Stimulated activated naive CD8-positive, alpha-beta T cell treated with anti-CD3 and anti-CD28 coated beads, Interleukin-15, Interleukin-2, amounts not matched to agents 100 U/mL and 50 U/mL, for 24 hours (primary cell): ENCODE results near the gene TRMT61A.

Experiments used
- ATAC-seq: fragments of 150-1000 bp; cut with Tn5 transposase; one replicate; pipeline ENCODE4 v1.10.0; 2021
- DNase-seq: peaks from one replicate; pipeline ENCODE4 v3.0.0; 2021

TRMT61A gene

GRCh38 chr14:103535081-103535890 is 6.3 kb downstream of the TRMT61A start:
- no peak for DNase-seq
- no peak for ATAC-seq

DNA sequence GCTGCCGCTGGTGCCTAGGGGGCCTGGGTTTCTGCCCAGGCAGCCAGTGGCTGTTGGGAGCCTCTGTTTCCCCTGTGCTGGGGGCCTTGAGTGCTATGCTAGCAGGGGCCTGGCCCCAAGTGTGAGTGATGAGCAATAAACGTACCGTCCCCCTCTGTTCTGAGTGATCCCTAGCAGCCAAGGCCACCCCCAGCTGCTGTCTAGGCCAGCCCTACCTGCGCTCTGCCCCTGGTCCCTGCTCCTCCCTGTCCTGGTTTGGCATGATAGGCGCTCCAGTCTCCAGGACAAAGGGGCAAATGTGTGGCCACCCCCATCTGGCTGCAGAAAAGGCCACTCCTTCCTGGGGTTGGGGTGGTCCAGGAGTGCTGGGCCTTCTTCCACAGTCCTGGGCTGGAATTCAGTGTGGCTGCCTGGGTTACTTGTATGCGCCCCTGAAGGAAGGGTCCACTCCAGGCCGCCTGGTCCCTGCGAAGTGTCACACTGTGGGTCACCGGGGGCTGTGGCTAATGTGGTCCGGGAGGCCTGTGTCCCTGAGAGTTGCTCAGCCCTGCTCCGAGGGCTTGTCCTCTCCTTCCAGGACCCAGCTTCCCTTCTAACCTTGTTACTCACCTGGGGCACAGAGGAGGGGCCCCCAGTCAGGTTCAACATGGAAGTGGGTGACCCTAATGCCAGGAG is 7.0 kb downstream of the TRMT61A start:
- no peak for DNase-seq
- no peak for ATAC-seq

DNA sequence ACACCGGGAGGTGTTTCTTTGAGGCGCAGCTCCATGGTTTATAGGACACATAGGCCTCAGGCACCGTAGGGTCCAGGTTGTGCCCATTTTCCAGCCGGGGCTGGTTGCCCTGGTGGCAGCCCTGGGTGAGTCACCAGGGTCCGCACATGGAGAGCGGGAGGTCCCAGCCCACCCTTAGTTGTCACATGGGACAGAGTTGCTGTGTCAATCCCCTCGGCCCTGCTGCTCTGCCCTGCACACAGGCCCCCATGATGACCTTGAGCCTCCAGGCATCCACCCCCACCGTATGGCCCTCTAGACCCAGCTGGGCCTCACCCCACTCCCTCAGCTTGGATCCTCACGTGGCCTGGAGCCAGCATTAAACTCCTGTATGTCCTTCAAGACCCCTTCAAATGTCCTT is 7.7 kb downstream of the TRMT61A start:
- DNase-seq = no peak
- ATAC-seq = no peak

DNA sequence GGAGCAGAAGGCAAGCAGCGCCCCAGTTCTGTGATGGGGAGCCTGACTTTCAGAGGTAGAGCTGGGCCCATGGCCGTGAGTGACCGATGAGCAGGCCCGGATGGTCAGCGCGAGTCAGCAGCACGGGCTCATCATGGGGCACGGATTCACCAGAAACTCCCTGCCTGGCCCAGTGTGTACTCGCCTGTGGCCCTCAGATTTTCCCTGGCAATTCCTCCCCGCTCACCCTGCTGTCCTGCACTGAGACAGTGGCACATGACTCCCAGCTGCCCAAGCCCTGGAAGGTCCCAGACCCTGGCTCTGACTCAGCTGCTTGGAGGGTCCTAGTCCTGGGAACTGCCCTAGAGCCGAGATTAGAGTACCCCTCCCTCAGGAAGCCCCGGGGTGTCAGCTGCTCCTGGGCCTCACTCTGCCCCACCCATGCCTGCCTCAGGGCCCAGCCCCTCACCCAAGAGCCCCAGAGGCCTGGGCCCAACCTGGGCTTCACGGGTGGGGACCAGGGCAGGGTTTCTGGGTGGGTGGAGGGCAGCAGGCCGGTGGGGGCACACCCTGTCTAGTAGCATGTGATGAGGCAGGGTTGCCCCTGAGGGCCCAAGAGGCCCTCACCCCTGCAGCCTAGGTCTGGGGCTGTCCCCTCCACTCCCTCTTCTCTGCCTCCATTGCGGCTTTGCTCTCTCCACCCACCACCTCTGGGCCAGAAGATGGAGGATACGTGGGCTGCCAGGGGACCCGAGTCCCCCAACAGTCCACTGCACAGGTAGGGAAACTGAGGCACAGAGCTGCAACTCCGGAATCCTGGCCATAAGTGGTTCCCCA is 8.4 kb downstream of the TRMT61A start:
- DNase-seq (no peak), ATAC-seq (no peak)

DNA sequence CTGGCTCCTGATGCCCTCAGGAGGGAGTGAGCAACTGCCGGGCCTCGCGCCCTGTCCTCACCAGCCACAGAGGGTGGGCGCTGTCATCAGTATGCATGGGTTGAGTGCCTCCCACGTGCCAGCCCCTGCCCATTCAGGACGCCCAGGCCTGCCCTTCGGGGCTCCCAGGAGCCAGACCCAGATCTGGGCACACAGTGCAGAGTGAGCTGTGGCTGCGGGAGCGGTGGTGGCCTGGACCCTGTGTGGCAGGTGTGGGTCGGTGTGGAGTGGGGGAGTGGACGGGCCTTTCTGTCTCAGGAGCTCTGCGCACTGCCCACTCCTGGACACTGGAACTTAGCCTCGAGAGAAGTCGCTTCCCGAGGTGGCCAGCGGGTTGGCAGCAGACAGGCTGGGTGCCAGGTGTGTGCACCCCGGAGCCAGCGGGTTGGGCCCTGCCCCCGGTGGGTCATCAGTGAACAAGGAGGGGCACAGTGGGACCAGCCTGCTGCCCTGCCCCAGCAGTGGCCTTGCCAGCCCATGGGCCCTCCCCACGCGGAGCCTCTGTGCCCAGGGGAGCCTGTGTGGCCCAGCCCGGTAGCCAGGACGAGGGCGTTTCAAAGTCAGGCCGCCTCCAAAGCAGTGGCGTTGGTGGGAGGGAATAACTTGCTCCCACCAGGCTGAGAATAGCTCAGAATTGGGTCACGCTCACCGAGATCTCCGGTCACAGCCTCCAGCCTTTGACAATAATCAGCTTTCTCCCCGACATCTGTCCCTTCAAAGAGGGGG is 9.5 kb downstream of the TRMT61A start:
- ATAC-seq (no peak), DNase-seq (no peak)

DNA sequence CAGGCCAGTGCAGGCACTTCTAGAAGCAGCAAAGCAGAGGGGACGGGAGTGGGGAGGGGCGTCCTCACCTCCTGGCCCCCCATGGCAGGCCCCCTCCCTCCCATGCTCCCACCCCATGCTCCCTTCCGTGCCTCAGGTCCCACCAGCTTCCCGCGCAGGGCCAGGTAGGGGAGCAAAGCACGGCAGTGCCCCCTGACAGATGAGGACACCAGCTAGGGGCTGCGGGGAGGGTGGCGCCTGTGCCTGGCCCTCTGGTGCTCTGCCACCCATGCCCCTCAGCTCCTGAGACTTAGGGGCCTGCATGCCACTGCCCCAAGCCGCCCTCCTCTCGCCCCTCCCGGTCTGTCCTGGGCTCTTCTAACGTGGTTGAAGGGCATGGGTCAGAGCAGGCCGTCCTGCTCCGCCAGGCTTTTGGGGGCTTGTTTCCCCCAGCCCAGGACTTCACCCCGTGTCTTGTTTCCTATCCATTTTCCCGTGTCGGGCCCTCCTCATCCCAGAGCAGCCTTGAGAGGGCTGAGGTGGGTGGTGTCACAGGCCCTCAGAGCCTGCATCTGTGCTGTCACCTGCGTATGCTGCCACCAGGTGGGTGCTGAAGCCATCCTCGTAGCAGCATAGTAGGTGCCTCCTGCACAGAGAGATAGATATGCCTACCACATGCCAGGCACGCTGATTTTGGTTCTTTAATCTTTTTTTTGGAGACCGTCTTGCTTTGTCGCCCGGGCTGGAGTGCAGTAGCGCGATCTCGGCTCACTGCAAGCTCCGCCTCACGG is 10.2 kb downstream of the TRMT61A start:
- DNase-seq = no peak
- ATAC-seq = no peak

- no peak for ATAC-seq
- DNase-seq = no peak
These were observed 12.1 kb downstream of the TRMT61A start for GRCh38 chr14:103540821-103541708.

DNA sequence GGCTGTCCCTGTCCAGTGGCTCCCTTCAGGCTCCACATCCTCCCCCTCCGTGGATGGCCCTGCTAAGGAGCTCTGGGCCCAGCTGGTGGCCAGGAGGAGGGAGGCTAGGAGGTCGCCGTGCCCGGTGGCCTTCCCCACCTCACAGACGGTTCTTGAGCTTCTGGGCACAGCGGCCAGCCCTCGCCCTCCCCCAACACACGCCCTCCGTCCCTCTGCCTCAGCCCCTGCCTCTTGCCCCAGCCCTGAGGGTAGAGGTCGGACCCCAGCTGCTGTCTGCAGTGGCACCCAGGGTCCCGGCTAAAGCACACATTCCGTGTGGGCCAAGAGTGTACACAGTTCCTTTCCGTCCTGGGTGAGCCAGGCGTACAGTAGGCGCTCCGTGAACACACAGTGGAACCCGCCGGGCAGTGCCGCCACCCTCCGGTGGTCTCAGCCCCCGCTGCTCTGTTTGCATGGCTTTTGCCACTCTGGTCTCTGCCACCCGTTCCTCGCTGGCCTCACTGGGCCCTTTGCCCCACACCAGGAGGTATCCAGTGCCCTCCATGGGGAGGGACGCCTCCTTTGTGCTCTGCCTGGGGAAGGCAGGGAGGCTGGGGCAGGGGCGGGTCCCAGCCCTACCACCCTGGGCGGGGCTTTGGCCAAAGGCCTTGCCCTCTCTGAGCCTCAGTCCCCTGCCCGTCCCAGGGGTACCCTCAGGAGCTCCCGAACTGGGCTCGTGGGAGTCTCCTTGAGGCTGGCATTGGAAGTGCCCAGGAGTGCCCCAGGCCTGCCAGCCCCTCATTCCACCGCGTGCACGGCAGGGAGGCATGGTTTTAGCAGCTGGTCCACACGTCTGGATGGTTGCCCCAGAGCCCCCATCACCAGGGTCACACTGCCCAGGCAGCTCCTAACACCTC is 13.0 kb downstream of the TRMT61A start:
- no peak for DNase-seq
- ATAC-seq = no peak

DNA sequence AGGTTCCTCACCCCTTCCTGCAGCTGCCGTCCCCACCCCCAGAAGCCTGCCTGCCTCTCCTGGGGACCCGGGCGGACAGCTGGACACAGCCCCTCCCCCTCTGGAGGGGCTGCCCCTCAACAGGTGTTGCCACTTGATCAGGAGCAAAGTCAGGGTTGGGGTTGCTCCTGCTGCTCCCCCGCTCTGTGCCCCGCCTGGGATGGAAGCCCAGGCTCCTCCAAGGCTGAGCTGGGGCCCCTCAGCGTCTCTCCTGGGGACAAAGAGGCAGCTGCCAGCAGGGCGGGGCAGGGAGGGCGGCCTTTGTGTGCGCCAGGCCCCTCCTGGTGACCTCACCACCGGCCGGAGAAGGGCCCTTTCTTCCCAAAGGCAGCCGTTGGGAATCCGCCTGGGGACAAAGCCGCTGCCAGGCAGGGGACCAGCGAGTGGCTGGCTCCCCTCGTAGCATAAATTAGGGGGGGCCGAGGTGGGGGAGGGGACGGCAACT is 13.7 kb downstream of the TRMT61A start:
- ATAC-seq (no peak), DNase-seq (no peak)

- DNase-seq (no peak), ATAC-seq (no peak)
These were observed 14.1 kb downstream of the TRMT61A start for GRCh38 chr14:103543140-103543539.

DNA sequence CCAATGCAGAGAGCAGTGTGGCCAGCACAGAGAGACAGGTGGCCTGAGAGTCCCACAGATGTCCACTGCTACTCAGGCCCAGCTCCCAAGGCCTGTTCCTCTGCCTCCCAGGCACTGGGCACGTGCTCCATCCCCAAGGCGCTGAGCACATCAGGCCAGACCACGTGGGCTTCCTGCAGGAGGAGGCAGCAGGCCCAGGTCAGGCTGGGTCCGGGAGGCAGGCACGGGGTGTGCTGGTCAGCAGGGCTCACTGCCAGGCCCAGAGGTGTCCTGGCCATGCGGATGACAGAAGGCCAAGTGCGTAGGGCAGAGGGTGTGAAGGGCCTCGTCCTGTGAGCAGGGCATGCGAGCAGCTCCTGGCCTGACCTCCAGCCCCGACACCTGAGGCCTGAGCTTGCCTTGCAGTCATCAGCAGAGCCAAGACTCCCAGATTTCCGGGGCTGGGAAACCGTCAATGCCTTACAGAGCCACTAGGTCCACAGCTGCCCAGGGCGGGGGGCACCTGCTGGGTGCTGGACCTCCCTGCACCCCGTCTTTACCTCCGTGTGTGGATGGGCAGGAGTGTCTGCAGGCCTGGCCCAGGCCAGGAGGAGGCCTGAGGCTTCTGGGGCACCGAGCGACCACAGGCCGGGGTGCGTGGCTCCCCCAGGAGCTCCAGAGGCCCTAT is 14.9 kb downstream of the TRMT61A start:
- DNase-seq (no peak), ATAC-seq (no peak)

DNA sequence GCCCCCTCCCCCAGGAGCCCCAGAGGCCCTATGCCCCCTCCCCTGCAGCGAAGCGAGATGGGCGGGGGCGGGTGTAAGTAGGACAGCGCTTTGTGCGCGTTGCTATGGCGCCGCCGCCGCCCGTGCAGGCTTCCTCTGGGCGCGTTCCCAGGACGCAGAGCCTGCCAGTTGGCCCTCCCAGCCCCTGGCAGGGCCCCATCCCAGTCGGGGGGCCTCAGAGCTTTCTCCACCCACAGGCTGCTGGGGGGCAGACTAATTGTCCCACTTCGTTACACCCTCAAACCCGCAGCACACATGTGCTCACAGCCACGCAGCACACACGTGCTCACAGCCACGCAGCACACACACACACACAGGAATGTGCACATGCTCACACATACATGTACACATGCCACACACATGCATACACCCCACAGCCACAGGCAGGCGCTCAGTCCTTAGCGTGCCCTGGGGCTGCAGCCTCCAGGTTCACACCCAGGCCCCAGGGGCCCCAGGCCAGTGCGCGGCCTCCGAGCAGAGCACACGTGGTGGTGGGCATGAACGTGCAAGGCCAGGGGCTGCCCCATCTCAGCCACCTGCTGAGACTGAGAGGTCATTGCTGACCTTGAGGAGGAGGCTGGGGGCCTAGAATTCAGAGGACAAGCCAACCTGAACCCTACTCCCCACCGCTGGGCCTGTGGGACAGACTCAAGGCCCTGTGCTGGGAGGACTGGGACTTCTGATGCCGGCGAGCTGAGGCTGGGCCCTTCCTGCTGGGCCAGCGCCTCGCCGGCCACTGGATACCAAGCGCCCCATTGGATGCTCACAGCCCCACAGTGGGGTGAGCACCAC is 15.6 kb downstream of the TRMT61A start:
- DNase-seq = no peak
- ATAC-seq = no peak

DNA sequence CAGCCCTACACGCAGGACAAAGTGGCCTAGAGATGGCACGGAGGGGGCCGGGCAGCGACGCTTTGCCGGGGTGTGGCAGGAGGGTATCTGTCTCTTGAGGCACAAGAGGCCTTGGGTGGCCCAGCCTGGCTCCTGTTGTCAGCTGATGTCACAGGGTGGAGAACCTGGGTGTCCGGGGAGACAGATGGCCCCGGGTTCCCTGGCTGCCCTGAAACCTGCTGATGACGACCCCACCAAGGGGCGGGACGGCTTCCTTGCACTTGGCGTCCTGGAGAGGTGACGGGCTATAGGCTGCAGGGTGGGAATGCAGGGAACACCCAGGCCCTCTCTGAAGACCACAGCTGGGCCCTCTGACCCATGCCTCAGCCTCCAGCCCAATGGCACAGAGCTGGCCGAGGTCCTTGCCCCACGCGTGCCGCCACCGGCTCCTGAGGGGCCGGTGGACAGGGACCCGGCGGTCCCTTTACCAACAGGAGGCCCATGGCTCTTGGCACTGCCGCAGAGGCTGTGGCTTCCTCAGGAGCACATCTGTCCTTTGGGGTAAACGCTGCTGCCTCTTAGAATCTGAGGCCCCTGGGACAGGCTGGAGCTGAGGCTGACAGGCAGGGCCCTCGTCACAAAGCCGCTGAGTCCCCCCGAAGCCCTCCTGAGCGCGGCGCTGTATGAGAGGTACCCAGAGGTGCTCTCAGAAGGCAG is 16.4 kb downstream of the TRMT61A start:
- ATAC-seq = no peak
- DNase-seq = no peak

GRCh38 chr14:103545915-103546651 is 17.1 kb downstream of the TRMT61A start:
- ATAC-seq (no peak), DNase-seq (no peak)

- ATAC-seq (peak; percentile 61), DNase-seq (peak; percentile 84)
These were observed 17.9 kb downstream of the TRMT61A start for GRCh38 chr14:103546652-103547454.
